ENCODE data around the gene H2BW2.

GRCh38 chrX:104084534-104085277 lies 45.0 kb downstream of the H2BW2 start:
- no peak for TF ChIP-seq ZNF274 (IDR thresholded peaks at IDR 0.05; ENCODE audit: low read depth, low read length)
- TF ChIP-seq YY1 (IDR thresholded peaks at IDR 0.05; ENCODE audit: insufficient read depth, insufficient read length), result no peak
- no peak for TF ChIP-seq SUZ12 (IDR thresholded peaks at IDR 0.05; ENCODE audit: extremely low read depth, insufficient read depth, insufficient read length)
